Hepatocyte (in vitro differentiated cells): ENCODE measurements around the gene AP2A2. TPM values are rescaled to one million over a fixed set of nuclear protein-coding genes. Genes with fewer than 3 reads are reported as not detected.

Source experiments
- DNase-seq: peaks from one replicate; pipeline ENCODE4 v3.0.0-alpha.2; 2016; ENCODE audit warnings: low spot score
- H2AFZ ChIP-seq: fragments of 200-600 bp; sonication (generic); 2 replicates; pipeline ENCODE4 v1.6.0; 2016; ENCODE audit warnings: antibody characterized with exemption, mild to moderate bottlenecking
- H3K27ac ChIP-seq: fragments of 200-600 bp; sonication (generic); 2 replicates; pipeline ENCODE4 v1.5.1; 2016; ENCODE audit warnings: mild to moderate bottlenecking
- H3K27me3 ChIP-seq: fragments of 200-600 bp; sonication (generic); 2 replicates; pipeline ENCODE4 v1.6.1; 2016
- H3K36me3 ChIP-seq: fragments of 200-600 bp; sonication (generic); replicated peaks from 2 replicates; pipeline ENCODE4 v1.5.1; 2016; ENCODE audit warnings: low read depth; ENCODE audit not compliant: insufficient read depth
- H3K4me1 ChIP-seq: fragments of 200-600 bp; sonication (generic); 2 replicates; pipeline ENCODE4 v1.5.1; 2016; ENCODE audit warnings: mild to moderate bottlenecking, moderate library complexity; ENCODE audit not compliant: insufficient read depth
- H3K4me2 ChIP-seq: fragments of 200-600 bp; sonication (generic); 2 replicates; pipeline ENCODE4 v1.6.0; 2016
- H3K4me3 ChIP-seq: fragments of 200-600 bp; sonication (generic); 2 replicates; pipeline ENCODE4 v1.5.1; 2016; ENCODE audit warnings: mild to moderate bottlenecking
- H3K79me2 ChIP-seq: fragments of 200-600 bp; sonication (generic); 2 replicates; pipeline ENCODE4 v1.6.0; 2017; ENCODE audit warnings: mild to moderate bottlenecking
- H3K9me2 ChIP-seq: fragments of 200-600 bp; sonication (generic); replicated peaks from 2 replicates; pipeline ENCODE4 v1.6.0; 2017; ENCODE audit warnings: mild to moderate bottlenecking; ENCODE audit not compliant: insufficient read depth
- H3K9me3 ChIP-seq: fragments of 200-600 bp; sonication (generic); 2 replicates; pipeline ENCODE4 v1.5.1; 2016; ENCODE audit warnings: low read depth, mild to moderate bottlenecking
- H4K20me1 ChIP-seq: fragments of 200-600 bp; sonication (generic); 2 replicates; pipeline ENCODE4 v1.6.0; 2016; ENCODE audit warnings: mild to moderate bottlenecking; ENCODE audit not compliant: insufficient read depth, poor library complexity, severe bottlenecking
- CTCF ChIP-seq: fragments of 200-600 bp; sonication (generic); IDR thresholded peaks from 2 replicates; pipeline ENCODE4 v1.5.1; 2016; ENCODE audit warnings: antibody characterized with exemption, mild to moderate bottlenecking; ENCODE audit not compliant: poor library complexity
- EZH2 ChIP-seq: fragments of 200-600 bp; sonication (generic); IDR thresholded peaks from 2 replicates; pipeline ENCODE4 v1.6.1; 2016; ENCODE audit warnings: antibody characterized with exemption, mild to moderate bottlenecking, borderline replicate concordance
- EZH2phosphoT487 ChIP-seq: fragments of 200-600 bp; sonication (generic); IDR thresholded peaks from one replicate; pipeline ENCODE4 v1.6.1; 2018; ENCODE audit warnings: antibody characterized with exemption, mild to moderate bottlenecking, low read depth, moderate library complexity; ENCODE audit not compliant: unreplicated experiment, severe bottlenecking
- WGBS: methylation state at CpG from one replicate; pipeline ENCODE4 v1.1.6; 2016; ENCODE audit warnings: low lambda C conversion rate; ENCODE audit errors: missing lambda C conversion rate; 5-methylcytosine and 5-hydroxymethylcytosine counted together
- polyA plus RNA-seq: library from polyadenylated mRNA; unstranded; fragments of >200 nt; fragmentation: Nextera tagmentation; extraction: Ambion mirVana; gene quantifications from 2 replicates; pipeline ENCODE4 v1.2.1, GENCODE V29; 2016
- total RNA-seq: library from RNA; depleted of rRNA; stranded (reverse); fragments of >200 nt; gene quantifications from 2 replicates; pipeline ENCODE4 v1.2.3, GENCODE V29; 2014

The AP2A2 gene
- total and polyA plus RNA-seq, 2 experiments from 2014 or later = 49.7 to 68.0 TPM

GRCh38 chr11:1039481-1040427 lies 114.1 kb downstream of the AP2A2 start:
- no peak overlapping the region for H3K27ac ChIP-seq
- H3K4me1 ChIP-seq = peaks cover 4% of the 10 kb centered on the region

GRCh38 chr11:1040428-1041148 lies 114.9 kb downstream of the AP2A2 start:
- no peak overlapping the region for H2AFZ ChIP-seq
- H3K9me3 ChIP-seq = no peaks in the 10 kb centered on the region
- H3K79me2 ChIP-seq = no peaks in the 10 kb centered on the region
- no peak overlapping the region for H3K4me3 ChIP-seq
- peaks cover 4% of the 10 kb centered on the region for H3K4me1 ChIP-seq
- TF ChIP-seq CTCF (no peak), EZH2phosphoT487 (no peak), EZH2 (no peak)
- no peaks in the 10 kb centered on the region for H3K27me3 ChIP-seq
- no peak overlapping the region for H3K4me2 ChIP-seq
- no peak overlapping the region for H3K27ac ChIP-seq
- H3K9me2 ChIP-seq = no peaks in the 10 kb centered on the region
- H3K36me3 ChIP-seq = no peaks in the 10 kb centered on the region
- DNase-seq = no peak
- no peaks in the 10 kb centered on the region for H4K20me1 ChIP-seq
- WGBS = 91% methylated on average over 11 of the region's 16 CpGs

More at GRCh38 chr11:1039481-1040427, 114.1 kb downstream of the AP2A2 start:
- H3K4me3 ChIP-seq = no peak overlapping the region
- no peak overlapping the region for H2AFZ ChIP-seq
- H3K4me2 ChIP-seq = no peak overlapping the region
- H4K20me1 ChIP-seq = no peaks in the 10 kb centered on the region
- no peaks in the 10 kb centered on the region for H3K9me2 ChIP-seq
- TF ChIP-seq EZH2phosphoT487 = no peak
- TF ChIP-seq CTCF = no peak
- no peak for TF ChIP-seq EZH2
- DNase-seq = no peak
- 93% methylated on average over 28 of the region's 32 CpGs for WGBS
- no peaks in the 10 kb centered on the region for H3K79me2 ChIP-seq
- H3K36me3 ChIP-seq = no peaks in the 10 kb centered on the region
- H3K9me3 ChIP-seq = no peaks in the 10 kb centered on the region
- no peaks in the 10 kb centered on the region for H3K27me3 ChIP-seq

GRCh38 chr11:1041149-1041467 lies 115.4 kb downstream of the AP2A2 start:
- Histone ChIP-seq H3K27me3 (no peaks in the 10 kb centered on the region), H3K9me2 (no peaks in the 10 kb centered on the region), H3K4me1 (peaks cover 4% of the 10 kb centered on the region), H3K4me3 (no peak overlapping the region), H4K20me1 (no peaks in the 10 kb centered on the region), H3K27ac (no peak overlapping the region), H3K4me2 (no peak overlapping the region), H3K9me3 (no peaks in the 10 kb centered on the region), H3K36me3 (no peaks in the 10 kb centered on the region), H3K79me2 (no peaks in the 10 kb centered on the region), H2AFZ (no peak overlapping the region)
- WGBS = 83% methylated on average over 6 of the region's 8 CpGs
- TF ChIP-seq EZH2phosphoT487 = no peak
- TF ChIP-seq CTCF = no peak
- no peak for TF ChIP-seq EZH2
- DNase-seq = no peak
